GM12878 (cell line): ENCODE results near the gene PAM. TPM values are rescaled to one million over a fixed set of nuclear protein-coding genes. Genes with fewer than 3 reads are reported as not detected.

ENCODE experiments used
- ATAC-seq: fragments of 200-7000 bp; cut with Tn5 transposase; 3 replicates; pipeline ENCODE4 v1.9.1; 2020; ENCODE audit warnings: mild to moderate bottlenecking, moderate library complexity
- BruUV-seq: library from RNA; stranded (reverse); fragments of 400-500 nt; replicated peaks from 2 replicates; lab custom pipeline; 2021; lab: Mats Ljungman, UMichigan
- CTCF ChIA-PET: fragments of 300-600 bp; sonication (Branson Sonifier 250); formaldehyde crosslinking; extraction: SDS; loops from one replicate; lab custom pipeline; 2021; ENCODE audit warnings: inconsistent platforms; lab: Yijun Ruan, JAX
- POLR2A ChIA-PET: fragments of 350-600 bp; formaldehyde crosslinking; extraction: SDS; loops from one replicate; lab custom pipeline; 2021; ENCODE audit warnings: inconsistent platforms; lab: Charles Lee
- RAD21 ChIA-PET: fragments of 300-600 bp; sonication (Branson Sonifier 250); formaldehyde crosslinking; loops from one replicate; lab custom pipeline; 2023; ENCODE audit warnings: antibody characterized with exemption; ENCODE audit not compliant: unreplicated experiment; lab: Charles Lee
- SMC1A ChIA-PET: fragments of 300-600 bp; sonication (Branson Sonifier 250); formaldehyde crosslinking; loops from one replicate; lab custom pipeline; 2023; ENCODE audit not compliant: unreplicated experiment, uncharacterized antibody; lab: Charles Lee
- DNase-seq: peaks from one replicate; pipeline ENCODE4 v3.0.0-alpha.2; 2011; ENCODE audit warnings: low read depth, low spot score
- FAIRE-seq: peaks from 3 replicates; lab custom pipeline; 2011; peaks lifted over from hg19 to GRCh38; lab: Jason Lieb, UNC
- H2AFZ ChIP-seq: 2 replicates; pipeline ENCODE4 v1.6.0; 2011; ENCODE audit warnings: low read depth, low read length, control low read depth; ENCODE audit not compliant: control insufficient read depth
- H3K27ac ChIP-seq: 2 replicates; pipeline ENCODE4 v1.5.1; 2011; ENCODE audit warnings: control low read depth; ENCODE audit not compliant: control insufficient read depth, insufficient read depth
- H3K27me3 ChIP-seq, 2 experiments: replicated peaks in 1 of 2; 2 replicates each; pipeline versions ENCODE4 v1.6.0 to v1.6.1; 2011; ENCODE audit warnings: low read length in 1 of 2; ENCODE audit not compliant: control insufficient read depth in 2 of 2, insufficient read depth in 2 of 2
- H3K36me3 ChIP-seq, 2 experiments: 2 replicates each; pipeline ENCODE4 v1.5.1; 2011; ENCODE audit warnings: low read length in 1 of 2; ENCODE audit not compliant: control insufficient read depth in 2 of 2, insufficient read depth in 2 of 2
- H3K4me1 ChIP-seq: 2 replicates; pipeline ENCODE4 v1.6.1; 2011; ENCODE audit warnings: mild to moderate bottlenecking, low read length, moderate library complexity, mixed read lengths; ENCODE audit not compliant: control insufficient read depth, insufficient read depth
- H3K4me2 ChIP-seq: 2 replicates; pipeline ENCODE4 v1.6.0; 2011; ENCODE audit warnings: control low read depth; ENCODE audit not compliant: control insufficient read depth, insufficient read depth
- H3K4me3 ChIP-seq: fragments of 200-600 bp; sonication (generic); 2 replicates; pipeline ENCODE4 v1.5.1; 2016
- H3K79me2 ChIP-seq: 2 replicates; pipeline ENCODE4 v1.6.0; 2011; ENCODE audit warnings: low read length; ENCODE audit not compliant: control insufficient read depth, insufficient read depth
- H3K9ac ChIP-seq: 2 replicates; pipeline ENCODE4 v1.8.0; 2011; ENCODE audit warnings: low read length, control low read depth, mixed read lengths; ENCODE audit not compliant: control insufficient read depth, insufficient read depth
- H3K9me3 ChIP-seq: replicated peaks from 3 replicates; pipeline ENCODE4 v1.5.1; 2011; ENCODE audit warnings: mild to moderate bottlenecking, low read length; ENCODE audit not compliant: control insufficient read depth, insufficient read depth
- H4K20me1 ChIP-seq: 2 replicates; pipeline ENCODE4 v1.6.0; 2011; ENCODE audit not compliant: control insufficient read depth, insufficient read depth
- DPF2 ChIP-seq: fragments of 450-650 bp; IDR thresholded peaks from 2 replicates; pipeline ENCODE4 v1.6.1; 2017; ENCODE audit warnings: mild to moderate bottlenecking
- EGR1 ChIP-seq, 2 experiments: IDR thresholded peaks; 1 replicate in 1 of 2; 2 replicates in 1 of 2; pipeline ENCODE4 v1.6.1; 2011 to 2012; ENCODE audit warnings: low read depth in 2 of 2, low read length in 2 of 2, borderline replicate concordance in 1 of 2, mild to moderate bottlenecking in 1 of 2, moderate library complexity in 1 of 2
- HCFC1 ChIP-seq: fragments of 150-350 bp; IDR thresholded peaks from 2 replicates; pipeline ENCODE4 v1.6.1; 2014; ENCODE audit warnings: low read length
- HDAC6 ChIP-seq: fragments of 200-600 bp; sonication (generic); IDR thresholded peaks from one replicate; pipeline ENCODE4 v1.8.0; 2017; ENCODE audit warnings: antibody characterized with exemption; ENCODE audit not compliant: unreplicated experiment
- LARP7 ChIP-seq: fragments of 450-650 bp; IDR thresholded peaks from 2 replicates; pipeline ENCODE4 v1.6.1; 2017; ENCODE audit warnings: mild to moderate bottlenecking
- RFX5 ChIP-seq: IDR thresholded peaks from 2 replicates; pipeline ENCODE4 v1.6.1; 2011; ENCODE audit warnings: low read depth, low read length, improper control_type of control experiment
- SRF ChIP-seq, 2 experiments: IDR thresholded peaks; 2 replicates each; pipeline ENCODE4 v1.6.1; 2011; ENCODE audit warnings: low read depth in 2 of 2, low read length in 2 of 2, mild to moderate bottlenecking in 1 of 2, moderate library complexity in 1 of 2
- ZBTB11 ChIP-seq: fragments of 450-650 bp; formaldehyde crosslinking; IDR thresholded peaks from 2 replicates; pipeline ENCODE4 v1.5.0; 2022; ENCODE audit warnings: mild to moderate bottlenecking, missing genetic modification characterization
- WGBS: methylation state at CpG from one replicate; pipeline ENCODE4 v1.1.6; 2016; ENCODE audit warnings: low lambda C conversion rate; ENCODE audit not compliant: insufficient replicate concordance, insufficient coverage; ENCODE audit errors: missing lambda C conversion rate; 5-methylcytosine and 5-hydroxymethylcytosine counted together
- in situ Hi-C: fragments of 300-500 bp; cut with MboI; formaldehyde crosslinking; loops from 9 replicates; pipeline ENCODE4 v1.14.3; 2018; ENCODE audit warnings: mixed read lengths
- intact Hi-C: fragments of 100-400 bp; cut with micrococcal nuclease; formaldehyde crosslinking; loops from one replicate; pipeline ENCODE4 v1.14.2; 2022; ENCODE audit not compliant: unreplicated experiment
- polyA plus RNA-seq, 11 experiments: library from polyadenylated mRNA; depleted of rRNA in 4 of 11; unstranded in 6 of 11; stranded (reverse) in 5 of 11; fragments of >200 nt; fragmentation: Nextera tagmentation in 4 of 11; fragmentation: Illumina TruSeq in 1 of 11; extraction: Ambion mirVana in 4 of 11; extraction: Trizol in 1 of 11; gene quantifications; 1 replicate in 1 of 11; 2 replicates in 10 of 11; pipeline versions ENCODE4 v1.2.1 to v1.2.3, GENCODE V29; 2011 to 2016; ENCODE audit warnings: inconsistent platforms in 2 of 11, missing spikeins in 2 of 11, low read depth in 1 of 11
- total RNA-seq, 4 experiments: library from RNA; depleted of rRNA in 3 of 4; stranded (reverse); fragments of >200 nt in 3 of 4; fragmentation: Illumina TruSeq in 1 of 4; extraction: Trizol in 1 of 4; gene quantifications; 2 replicates each; pipeline versions ENCODE4 v1.2.1 to v1.2.3, GENCODE V29; 2013 to 2021

The PAM gene
- total and polyA plus RNA-seq, 10 of the 15 experiments (the other 5 are each of a cell fraction or from before 2014, with no cell fraction given) = 5.5 to 72.5 (median 15.4) TPM

DNA sequence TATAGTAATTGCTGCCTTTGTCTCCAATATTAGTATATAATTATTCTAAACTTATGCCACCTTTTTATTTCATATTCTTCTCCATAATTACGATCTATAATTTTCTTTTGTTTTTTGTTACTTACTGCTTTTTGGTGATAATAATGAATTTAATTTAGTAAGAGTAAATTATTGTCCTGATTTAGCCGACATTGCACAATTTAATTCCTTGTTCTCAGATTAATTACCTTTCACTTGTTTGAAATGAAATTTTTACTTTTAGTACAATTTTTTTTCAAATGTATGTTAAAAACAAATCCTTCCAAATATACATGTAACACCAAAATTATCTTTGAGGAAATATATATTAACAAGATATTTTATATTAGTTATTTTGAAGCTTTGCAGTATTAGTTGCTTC is 201.5 kb downstream of the PAM start:
- ATAC-seq (no peak), FAIRE-seq (no peak), DNase-seq (no peak)
- no peak overlapping the region for H3K9ac ChIP-seq
- ChIA-PET SMC1A (interaction anchor here (1.1 to 1.7 kb wide), 3 partner anchors 12 to 69 kb away, joined by 3 read pairs; no protein-coding TSS in a partner anchor), RAD21 (interaction anchor here (1.5 kb wide), 1 partner anchor 275 kb away, joined by 3 read pairs; no protein-coding TSS in a partner anchor), CTCF (interaction anchor here (0.8 to 1.5 kb wide), 5 partner anchors 11 to 268 kb away, joined by 3 to 5 read pairs (median 3); no protein-coding TSS in a partner anchor), POLR2A (no interaction called here)
- no peaks in the 10 kb centered on the region for H4K20me1 ChIP-seq
- in situ Hi-C loops = no loop called here
- TF ChIP-seq EGR1 (IDR thresholded peaks at IDR 0.05; ENCODE audit: borderline replicate concordance in 1 of 2, low read depth in 2 of 2, low read length in 2 of 2) (no peak), SRF (IDR thresholded peaks at IDR 0.05; ENCODE audit: low read depth in 2 of 2, low read length in 2 of 2) (no peak), RFX5 (no peak)
- no peak overlapping the region for H3K4me2 ChIP-seq
- H2AFZ ChIP-seq = no peak overlapping the region
- H3K4me3 ChIP-seq = no peak overlapping the region
- no peaks in the 10 kb centered on the region for H3K9me3 ChIP-seq
- no peaks in the 10 kb centered on the region for H3K79me2 ChIP-seq
- 100% methylated on average over 2 of the region's 2 CpGs for WGBS
- no TSS peak for BruUV-seq
- no peak overlapping the region for H3K27ac ChIP-seq
- H3K27me3 ChIP-seq = no peaks in the 10 kb centered on the region
- intact Hi-C loops = no loop called here
- no peaks in the 10 kb centered on the region; a peak in 1 of 4 replicates for H3K36me3 ChIP-seq
- H3K4me1 ChIP-seq = no peaks in the 10 kb centered on the region

DNA sequence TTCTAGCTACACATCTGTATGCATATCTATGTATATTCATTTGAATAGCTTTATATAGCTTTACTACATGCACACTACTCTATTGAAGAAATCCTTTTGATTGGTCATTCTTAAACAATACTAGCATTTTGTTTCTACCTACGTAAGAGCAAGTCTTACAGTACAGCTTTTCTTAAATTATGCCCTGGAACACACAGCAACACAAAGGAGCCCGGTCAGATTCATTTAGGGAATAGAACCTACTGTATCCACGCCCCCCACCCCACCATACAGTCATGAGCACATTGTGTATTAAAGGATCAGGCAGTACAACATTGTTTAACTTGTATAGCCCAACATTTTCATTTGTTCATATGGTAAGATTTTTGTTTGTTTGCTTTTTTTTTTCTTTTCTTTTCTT is 202.0 kb downstream of the PAM start:
- ChIA-PET SMC1A (interaction anchor here (1.1 to 1.7 kb wide), 3 partner anchors 11 to 70 kb away, joined by 3 read pairs; no protein-coding TSS in a partner anchor), POLR2A (no interaction called here)
- Histone ChIP-seq H2AFZ (no peak overlapping the region), H3K4me3 (no peak overlapping the region), H3K79me2 (no peaks in the 10 kb centered on the region), H3K36me3 (no peaks in the 10 kb centered on the region; a peak in 1 of 4 replicates)
- WGBS = 60% methylated on average over 3 of the region's 3 CpGs
- DNase-seq (no peak), FAIRE-seq (no peak)
- intact Hi-C loops = no loop called here
- TF ChIP-seq ZBTB11 (CRISPR knock-in tag) = no peak
- TF ChIP-seq HDAC6 = no peak
- TF ChIP-seq DPF2 = no peak
- TF ChIP-seq LARP7 = no peak
- no peak for TF ChIP-seq HCFC1
- TF ChIP-seq, all 136 proteins: peak for 0
- in situ Hi-C loops = no loop called here
- ATAC-seq = no peak
- no peaks in the 10 kb centered on the region for H3K27me3 ChIP-seq
- H4K20me1 ChIP-seq = no peaks in the 10 kb centered on the region
- H3K27ac ChIP-seq = no peak overlapping the region
- H3K4me1 ChIP-seq = no peaks in the 10 kb centered on the region
- H3K9me3 ChIP-seq = no peaks in the 10 kb centered on the region
- no peak overlapping the region for H3K9ac ChIP-seq
- ChIA-PET CTCF (interaction anchor here (0.8 to 1.3 kb wide), 4 partner anchors 11 to 19 kb away, joined by 3 to 4 read pairs (median 3); no protein-coding TSS in a partner anchor), RAD21 (interaction anchor here (1.5 kb wide), 1 partner anchor 276 kb away, joined by 3 read pairs; no protein-coding TSS in a partner anchor)
- no peak overlapping the region for H3K4me2 ChIP-seq
- no TSS peak for BruUV-seq
